ENCODE results near the gene BLM.
"Not testable (repeated sequence)": the region's sequence is repeated elsewhere in the genome, so short reads cannot be mapped to it uniquely, and the experiment has no call there.

Gene BLM

DNA sequence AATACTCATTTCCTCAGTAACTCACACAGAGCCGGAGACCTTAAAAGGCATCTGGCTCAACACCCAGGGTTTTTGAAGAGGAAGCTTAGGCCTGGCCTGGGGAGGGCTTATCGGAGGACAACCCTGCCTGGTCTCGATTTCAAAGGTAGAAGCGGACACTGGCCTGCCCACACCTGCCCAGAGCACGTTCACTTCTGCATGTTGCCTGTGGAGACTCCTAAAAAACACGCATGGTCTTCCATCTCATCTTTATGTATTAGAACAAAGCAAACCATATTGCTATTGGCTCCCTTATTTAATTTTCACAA, 95.8 kb downstream of the BLM start:
- peak in 1 of 42 donors; percentile 16 for DNase-seq
- intact Hi-C loops (cut with DNase I): no loop called here

DNA sequence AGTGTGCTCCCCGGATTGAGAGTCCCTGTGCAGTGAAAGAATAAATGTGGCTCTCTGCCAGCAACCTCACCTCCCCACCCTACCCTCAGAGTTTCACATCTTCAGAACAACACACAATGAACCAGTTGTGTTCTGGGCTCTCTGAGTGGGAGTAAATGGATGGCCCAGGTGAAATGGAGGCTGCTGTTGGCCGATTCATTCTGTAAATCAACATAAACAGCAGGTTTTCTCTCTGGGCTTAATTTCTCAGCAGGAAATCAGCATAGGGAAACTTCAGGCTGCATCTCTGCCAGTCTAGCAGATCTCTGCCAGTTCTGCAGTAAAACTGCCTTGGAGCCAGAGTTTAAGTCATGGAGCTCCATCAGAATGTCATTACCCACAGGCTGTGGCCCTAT, 96.6 kb downstream of the BLM start:
- intact Hi-C loops (cut with DNase I): no loop called here
- DNase-seq: peak in 1 of 42 donors; percentile 14

DNA sequence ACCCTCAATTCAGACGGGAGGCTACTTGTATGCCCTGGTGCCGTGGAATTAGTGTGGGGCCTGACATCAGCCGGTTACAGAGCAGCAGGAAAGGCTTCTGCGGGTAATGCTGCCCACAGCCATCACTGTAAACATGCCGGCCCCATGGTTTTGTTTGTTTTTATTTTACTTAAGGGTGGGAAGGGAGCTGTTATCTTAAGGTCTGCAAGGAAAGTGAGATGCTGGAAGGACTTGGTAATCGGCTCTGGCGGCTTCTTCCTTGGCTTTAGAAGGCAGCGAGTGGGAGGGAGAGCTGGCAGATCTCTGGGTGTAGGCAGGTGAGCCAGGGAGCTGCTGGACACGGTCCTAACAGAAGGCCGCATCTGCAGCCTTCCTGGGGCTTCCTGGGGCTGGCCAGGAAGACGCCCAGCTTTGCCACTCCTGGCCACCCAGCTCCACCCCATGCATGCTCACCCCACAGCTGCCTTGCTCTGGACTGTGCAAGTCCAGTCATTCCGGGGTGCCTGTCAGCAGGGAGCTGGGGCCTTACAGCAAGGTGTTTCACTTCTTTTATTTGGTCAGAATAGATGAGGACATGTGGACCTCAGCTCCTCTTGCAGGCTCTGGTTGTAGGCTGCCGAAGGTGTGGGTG, 97.2 kb downstream of the BLM start:
- peak in 1 of 42 donors; percentile 19 for DNase-seq
- intact Hi-C loops (cut with DNase I): no loop called here

DNA sequence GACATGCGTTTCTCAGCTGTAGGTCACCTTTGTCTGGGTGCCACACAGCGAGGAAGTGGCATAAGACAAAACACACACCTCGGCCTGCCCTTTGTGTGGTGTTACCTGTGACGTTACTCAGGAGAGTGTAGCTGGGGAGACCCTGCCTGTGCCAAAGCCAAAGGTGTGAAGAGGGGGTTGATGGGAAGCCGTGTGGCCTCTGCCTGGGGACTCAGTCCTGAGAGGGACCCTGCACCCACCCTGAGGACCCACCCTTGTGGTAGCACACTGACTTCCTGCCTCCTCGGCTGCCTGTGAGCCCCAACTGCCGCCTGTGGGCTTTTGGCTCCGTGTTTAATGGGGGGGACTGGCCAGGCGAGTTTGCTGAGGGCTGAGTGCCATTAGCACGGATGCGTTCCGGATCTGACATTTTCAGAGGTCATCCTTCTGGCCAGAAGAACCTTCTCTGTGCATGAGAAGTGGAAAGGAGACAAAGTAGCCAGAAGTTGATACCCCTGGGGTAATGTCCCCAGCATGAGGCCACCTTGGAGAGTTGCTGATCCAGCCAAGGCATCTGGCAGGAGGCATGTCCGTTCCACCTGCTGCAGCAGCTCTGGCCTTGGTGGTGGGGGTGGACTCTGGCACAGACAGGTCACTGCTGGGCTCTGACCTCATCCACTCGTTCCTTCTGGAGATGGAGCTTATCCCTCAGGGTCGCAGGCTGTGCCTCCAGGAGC, 99.4 kb downstream of the BLM start:
- peak in 2 of 42 donors; percentile 14 to 27 for DNase-seq
- intact Hi-C loops (cut with DNase I): no loop called here

DNA sequence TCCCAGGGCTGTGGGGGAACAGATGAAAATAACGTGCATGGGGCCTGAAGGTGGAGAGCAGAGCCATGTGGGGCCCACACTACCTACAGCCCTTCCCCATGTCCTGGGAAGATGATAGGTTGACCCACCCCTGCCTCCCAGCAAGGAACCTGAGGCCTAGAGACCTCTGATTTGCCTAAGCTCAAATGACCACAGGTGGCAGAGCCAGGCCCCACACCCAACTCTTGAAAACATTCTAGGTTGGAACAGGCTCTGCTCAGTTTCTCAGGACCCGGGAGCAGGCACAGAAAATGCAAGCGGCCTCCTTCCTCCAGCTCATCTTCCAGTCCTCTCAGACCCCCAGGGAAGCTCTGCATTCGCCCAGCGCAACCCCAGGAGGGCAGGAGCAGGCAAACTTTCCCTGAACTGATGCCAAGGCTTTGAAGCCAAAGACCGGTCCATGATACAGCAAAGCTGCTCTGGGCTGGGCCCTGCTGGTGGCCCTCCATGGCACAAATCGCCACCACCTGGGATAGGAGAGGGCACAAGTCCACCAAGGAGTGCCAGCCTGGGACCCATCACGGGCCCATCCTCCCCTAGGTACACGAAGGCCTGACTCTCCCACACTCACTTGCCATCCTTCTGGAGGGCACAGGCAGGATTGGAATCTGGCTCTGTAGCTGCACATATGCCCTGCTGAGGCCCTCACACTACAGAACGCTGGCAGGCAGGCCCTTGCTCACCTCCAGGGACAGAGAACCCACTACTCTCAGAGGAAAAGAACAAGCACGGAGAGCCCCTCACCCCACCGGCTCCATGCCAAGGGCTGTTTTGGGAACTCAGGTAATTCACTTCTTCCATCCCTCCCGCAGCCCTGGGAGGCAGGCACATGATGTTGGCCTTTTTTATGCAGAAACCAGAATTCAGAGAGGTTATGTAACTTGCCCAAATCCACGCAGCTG, 100.2 kb downstream of the BLM start:
- intact Hi-C loops (cut with DNase I): no loop called here
- peak in 7 of 42 donors; percentile 12 to 49 (median 28) for DNase-seq

DNA sequence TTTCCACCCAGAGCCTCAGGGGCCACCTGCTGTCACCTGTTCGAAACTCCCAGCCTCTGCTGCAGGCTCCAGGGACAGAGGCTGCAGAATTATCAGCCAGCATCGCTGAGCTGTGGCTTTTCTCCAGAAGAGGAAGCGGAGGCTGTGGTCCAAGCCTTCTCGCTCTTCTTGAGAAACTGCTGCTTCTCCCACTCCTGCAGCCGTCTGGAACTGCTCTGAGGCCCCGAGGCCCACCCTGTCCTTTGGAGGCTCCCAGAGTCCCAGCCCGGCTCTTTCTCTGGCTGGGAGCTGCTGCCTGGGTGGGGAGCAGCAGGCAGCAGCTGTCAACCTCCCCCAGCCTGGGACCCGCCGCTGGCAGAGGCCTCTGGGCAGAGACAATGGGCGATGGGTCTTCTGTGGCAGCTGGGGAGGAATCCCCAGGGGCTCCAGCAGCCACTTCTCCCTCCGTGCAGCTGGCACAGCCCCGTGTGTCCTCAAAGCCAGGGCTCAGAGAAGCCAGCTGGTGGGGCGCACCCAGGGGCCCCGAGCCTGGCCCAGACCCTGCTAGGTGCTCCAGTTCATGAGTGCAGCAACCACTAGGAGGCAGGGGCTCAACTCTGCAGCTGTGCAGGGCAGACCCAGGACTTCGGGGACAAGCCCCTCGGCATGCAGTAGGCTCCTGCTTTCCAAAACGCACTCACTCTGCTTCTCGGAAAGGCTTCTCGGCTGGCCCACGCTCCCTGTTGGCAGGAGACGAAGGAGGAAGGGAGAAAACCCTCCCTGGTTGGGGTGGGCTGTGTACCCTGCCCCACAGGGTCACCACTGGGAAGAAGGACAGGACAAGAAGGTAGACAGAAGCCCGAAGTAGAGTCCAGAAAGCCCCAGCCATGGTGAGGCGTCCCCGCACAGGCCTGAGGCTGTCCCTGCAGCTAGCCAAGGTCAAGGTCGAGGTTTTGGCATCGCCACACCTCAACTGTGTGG, 101.4 kb downstream of the BLM start:
- peak in 3 of 42 donors; percentile 7 to 30 (median 21) for DNase-seq

DNA sequence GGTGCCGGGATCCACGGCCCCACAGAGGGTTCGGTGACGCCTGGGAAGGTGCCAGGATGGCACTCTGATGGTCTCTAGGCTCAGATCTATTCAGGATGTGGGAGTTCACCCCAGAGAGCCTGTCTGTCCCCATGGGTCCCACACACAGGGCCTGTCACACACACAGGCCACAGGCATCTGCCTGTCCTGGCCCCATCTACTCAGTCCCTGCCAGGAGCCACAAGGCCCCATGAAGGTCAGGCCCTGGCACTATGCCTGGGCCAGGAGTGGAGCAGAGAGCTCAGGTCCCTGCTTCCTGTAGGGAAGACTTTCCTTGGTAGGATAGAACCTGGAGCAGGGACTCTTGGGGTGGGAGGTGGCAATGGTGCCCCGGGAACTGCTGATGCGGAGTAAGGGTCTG, 102.2 kb downstream of the BLM start:
- intact Hi-C loops (cut with DNase I): no loop called here
- no peak for DNase-seq

More for the DNA sequence above, 101.4 kb downstream of the BLM start:
- intact Hi-C loops (cut with DNase I): no loop called here

DNA sequence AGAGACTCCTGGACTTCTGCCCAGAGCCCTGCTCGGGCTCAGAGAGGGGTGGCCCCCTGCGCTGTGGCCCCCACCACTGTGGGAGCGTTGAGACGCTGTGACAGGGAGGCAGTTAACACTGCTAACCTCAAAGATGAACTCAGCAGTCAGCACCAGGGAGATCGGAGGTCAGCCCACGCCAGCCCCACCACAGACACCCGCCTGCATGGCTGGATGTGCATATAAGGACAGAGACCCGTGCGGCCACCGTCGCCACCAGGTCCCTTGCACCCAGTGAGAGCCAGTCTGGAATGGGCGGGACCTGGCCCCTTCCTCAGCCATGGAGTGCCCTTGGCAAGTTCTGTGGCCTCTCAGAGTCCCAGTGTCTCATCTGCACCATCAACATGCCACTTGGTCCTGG, 102.7 kb downstream of the BLM start:
- DNase-seq: no peak
- intact Hi-C loops (cut with DNase I): no loop called here

DNA sequence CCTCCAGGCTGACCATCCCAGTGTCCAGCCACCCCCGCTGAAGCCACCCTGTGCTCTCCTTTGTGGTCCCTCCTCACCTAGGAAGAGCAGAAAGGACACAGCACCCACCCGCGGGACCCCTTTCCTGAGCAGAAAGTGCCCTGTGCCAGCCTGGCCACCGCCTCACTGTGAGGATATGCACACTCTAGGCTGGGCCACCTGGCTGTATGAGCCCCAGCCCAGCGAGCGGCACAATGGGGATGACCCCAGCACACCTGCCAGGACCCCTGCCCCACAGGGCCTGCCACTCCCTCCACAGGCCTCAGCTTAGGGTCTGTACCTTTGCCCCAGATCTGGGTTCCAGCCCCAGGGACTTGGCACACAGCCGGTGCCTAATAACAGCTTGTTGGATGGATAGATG, 103.3 kb downstream of the BLM start:
- intact Hi-C loops (cut with DNase I): no loop called here
- no peak for DNase-seq

DNA sequence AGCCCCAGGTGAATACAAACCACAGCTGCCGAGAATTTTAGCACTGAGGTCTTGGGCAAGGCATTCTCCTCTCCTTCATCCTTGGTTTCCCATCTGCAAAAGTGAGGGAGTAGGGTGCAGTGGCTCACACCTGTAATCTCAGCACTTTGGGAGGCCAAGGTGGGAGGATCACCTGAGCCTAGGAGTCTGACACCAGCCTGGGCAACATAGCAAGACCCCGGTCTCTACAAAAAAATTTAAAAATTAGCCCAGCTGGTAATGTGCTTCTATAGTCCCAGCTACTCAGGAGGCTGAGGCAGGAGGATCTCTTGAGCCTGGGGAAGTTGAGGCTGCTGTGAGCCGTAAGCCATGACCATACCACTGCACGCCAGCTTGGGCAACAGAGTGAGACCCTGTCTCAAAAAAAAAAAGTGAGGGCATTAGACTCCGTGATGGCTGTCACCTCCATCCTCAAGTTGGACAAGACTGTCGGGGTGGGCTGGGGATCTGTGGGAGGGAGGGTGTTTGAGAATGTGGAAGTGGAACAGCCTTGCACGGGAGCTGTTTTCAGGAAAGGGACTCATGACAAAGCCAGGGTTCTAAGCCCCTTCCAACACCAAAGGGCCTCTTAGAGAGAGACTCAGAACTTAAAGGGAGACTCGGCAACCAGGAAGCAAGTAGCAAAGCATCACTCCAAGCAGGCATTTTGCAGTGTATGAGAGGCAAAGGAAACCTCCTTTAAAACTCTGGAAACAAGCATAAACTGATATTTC, 105.2 kb downstream of the BLM start:
- intact Hi-C loops (cut with DNase I): no loop called here
- DNase-seq: no peak

DNA sequence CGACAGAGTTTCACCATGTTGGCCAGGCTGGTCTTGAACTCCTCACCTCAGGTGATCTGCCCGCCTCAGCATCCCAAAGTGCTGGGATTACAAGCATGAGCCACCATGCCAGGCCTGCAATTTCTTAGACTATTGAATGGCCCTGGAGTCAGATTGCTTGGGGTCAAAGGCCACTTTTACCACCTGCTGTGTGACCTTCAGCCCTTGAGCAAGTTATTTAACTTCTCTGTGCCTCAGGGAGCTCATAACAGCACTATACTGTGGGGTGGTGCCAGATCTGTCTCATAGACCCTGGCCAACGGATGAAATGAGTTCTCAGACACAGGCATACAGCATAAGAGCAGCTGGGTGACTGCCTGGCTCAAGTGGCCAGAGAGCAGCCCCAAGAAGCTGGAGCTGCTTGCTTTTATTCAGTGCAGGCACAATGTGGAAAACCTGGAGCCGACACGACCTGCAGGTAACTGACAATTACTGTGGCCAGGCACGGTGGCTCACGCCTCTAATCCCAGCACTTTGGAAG, 106.4 kb downstream of the BLM start:
- no peak for DNase-seq
- intact Hi-C loops (cut with DNase I): no loop called here

DNA sequence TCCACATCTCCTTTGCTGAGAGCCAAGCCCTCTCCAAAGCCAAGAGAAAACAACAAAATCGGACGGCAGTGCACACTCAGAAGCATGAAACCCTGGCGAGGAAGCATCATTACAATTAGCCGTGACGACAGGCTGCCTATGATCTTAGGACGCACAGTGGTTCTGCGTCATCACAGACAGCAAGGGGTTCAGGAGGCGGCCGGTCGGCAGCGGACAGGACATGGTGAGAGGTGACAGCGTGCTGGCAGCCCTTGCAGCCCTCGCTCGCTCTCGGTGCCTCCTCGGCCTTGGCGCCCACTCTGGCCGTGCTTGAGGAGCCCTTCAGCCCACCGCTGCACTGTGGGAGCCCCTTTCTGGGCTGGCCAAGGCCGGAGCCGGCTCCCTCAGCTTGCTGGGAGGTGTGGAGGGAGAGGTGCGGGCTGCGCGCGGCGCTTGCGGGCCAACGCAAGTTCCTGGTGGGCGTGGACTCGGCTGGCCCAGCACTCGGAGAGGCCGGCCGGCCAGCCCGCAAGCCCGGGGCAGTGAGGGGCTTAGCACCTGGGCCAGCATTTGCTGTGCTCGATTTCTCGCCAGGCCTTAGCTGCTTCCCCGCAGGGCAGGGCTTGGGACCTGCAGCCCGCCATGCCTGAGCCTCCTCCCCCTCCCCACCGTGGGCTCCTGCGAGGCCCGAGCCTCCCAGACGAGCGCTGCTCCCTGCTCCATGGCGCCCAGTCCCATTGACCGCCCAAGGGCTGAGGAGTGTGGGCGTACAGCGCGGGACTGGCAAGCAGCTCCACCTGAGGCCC, 108.2 kb downstream of the BLM start:
- intact Hi-C loops (cut with DNase I); DNase-seq: not testable (repeated sequence)

DNA sequence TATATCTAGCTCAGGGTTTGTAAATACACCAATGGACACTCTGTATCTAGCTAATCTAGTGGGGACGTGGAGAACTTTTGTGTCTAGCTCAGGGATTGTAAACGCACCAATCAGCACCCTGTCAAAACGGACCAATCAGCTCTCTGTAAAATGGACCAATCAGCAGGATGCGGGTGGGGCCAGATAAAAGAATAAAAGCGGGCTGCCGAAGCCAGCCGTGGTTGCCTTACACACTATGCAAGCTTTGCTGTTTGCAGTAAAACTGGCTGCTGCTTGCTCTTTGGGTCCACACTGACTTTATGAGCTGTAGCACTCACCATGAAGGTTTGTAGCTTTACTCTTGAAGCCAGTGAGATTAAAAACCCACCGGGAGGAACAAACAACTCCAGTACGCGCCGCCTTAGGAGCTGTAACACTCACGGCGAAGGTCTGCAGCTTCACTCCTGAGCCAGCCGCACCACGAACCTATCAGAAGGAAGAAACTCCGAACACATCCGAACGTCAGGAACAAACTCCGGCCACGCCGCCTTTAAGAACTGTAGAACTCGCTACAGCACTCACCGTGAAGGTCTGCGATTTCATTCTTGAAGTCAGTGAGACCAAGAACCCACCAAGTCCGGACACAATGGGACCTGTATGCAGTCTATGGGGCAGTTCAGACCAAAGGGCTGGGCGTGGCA, 109.2 kb downstream of the BLM start:
- intact Hi-C loops (cut with DNase I); DNase-seq: not testable (repeated sequence)

DNA sequence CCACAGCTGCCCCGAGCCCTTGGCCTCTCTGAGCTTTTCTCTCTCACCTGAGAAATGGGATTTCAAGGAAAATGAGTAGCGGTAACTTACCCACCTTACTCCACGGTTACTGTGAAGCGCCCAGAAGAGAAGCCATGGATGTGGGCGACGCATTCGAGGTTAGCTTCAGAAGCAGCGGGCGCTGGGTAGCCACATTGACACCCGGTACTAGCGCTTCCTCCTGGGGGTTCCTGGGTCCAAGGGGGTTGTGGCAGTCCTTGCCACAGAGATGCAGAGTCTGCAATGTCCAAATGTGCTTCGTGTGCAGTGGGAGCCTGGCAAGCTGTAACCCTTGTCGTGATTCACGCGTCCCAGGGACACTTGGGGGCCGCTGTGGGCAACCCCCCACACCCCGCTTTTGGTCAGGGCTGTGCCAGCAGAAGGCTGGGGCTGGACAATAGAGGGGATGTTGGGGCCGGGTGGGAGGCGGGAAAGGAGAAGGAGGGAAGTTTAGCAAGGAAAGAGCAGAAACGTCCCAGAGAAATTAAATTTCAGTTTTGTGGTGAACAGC, 109.8 kb downstream of the BLM start:
- no peak for DNase-seq
- intact Hi-C loops (cut with DNase I): no loop called here

DNA sequence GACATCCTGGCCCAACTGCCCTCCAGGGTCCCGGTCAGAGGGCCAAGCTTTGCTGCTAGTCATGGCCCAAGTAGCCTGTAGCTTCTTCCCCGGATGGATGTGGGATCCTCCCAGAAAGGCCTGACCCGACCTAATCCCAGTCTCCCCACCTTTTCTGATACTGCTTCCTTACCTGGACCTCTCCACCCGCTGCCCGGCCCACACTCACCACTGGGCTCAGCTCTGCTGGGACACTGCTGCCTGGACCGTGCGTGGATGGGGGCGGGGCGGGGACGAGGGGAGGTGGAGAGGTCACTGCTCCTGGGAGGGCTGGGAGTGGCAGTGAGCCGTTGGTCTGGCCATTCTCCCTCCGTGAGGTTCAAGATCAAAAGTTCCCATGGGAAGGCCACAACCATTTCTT, 111.0 kb downstream of the BLM start:
- intact Hi-C loops (cut with DNase I): no loop called here
- no peak for DNase-seq

DNA sequence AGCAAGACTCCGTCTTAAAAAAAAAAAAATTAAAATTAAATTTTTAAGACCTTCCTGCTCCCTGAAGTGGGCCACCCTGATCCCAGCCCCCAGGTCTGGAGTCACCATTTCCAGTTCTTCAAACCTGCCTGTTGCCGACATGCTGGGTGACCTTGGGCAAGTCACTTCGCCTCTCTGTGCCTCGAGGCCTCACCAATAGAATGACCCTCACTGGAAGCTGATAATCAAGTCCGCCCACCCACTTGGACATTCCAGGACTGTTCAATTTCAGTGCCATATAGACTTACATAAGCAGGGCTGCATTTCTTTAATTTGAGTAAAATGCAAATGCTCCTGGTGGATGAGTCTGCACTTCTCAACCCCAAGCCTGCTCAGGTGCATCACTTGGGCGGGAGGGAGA, 112.0 kb downstream of the BLM start:
- no peak for DNase-seq
- intact Hi-C loops (cut with DNase I): no loop called here
